ENCODE data around the gene LIN7A. TPM values are rescaled to one million over a fixed set of nuclear protein-coding genes. Genes with fewer than 3 reads are reported as not detected.
A peak's percentile ranks its signal among the peaks of the same experiment; 100 is the strongest.

Gene LIN7A
- total RNA-seq, 1 donor from 2014 or later, result 13.7 TPM

Small RNA genes lying within 50 kb of the gene (microRNA-seq; reads per million reads assigned to microRNA genes)
- gene MIR617, result not detected
- 3.6 reads per million, percentile 4 among the genes with 10 or more reads in this experiment for gene MIR618

Other genes with a start within 250 kb of the LIN7A start
- gene MYF6, start 230.3 kb downstream of the LIN7A start, total RNA-seq, result not detected
- gene MYF5, start 221.0 kb downstream of the LIN7A start, total RNA-seq, result not detected
- gene ACSS3, start 140.1 kb upstream of the LIN7A start, total RNA-seq, result 20.4 TPM

Measured in Right ventricle myocardium inferior (tissue), 1 donor.